ENCODE data around the gene PLEKHO2. TPM values are rescaled to one million over a fixed set of nuclear protein-coding genes. Genes with fewer than 3 reads are reported as not detected.

PLEKHO2 gene
- total RNA-seq, 1 experiment from 2014 or later = 4.5 TPM

DNA sequence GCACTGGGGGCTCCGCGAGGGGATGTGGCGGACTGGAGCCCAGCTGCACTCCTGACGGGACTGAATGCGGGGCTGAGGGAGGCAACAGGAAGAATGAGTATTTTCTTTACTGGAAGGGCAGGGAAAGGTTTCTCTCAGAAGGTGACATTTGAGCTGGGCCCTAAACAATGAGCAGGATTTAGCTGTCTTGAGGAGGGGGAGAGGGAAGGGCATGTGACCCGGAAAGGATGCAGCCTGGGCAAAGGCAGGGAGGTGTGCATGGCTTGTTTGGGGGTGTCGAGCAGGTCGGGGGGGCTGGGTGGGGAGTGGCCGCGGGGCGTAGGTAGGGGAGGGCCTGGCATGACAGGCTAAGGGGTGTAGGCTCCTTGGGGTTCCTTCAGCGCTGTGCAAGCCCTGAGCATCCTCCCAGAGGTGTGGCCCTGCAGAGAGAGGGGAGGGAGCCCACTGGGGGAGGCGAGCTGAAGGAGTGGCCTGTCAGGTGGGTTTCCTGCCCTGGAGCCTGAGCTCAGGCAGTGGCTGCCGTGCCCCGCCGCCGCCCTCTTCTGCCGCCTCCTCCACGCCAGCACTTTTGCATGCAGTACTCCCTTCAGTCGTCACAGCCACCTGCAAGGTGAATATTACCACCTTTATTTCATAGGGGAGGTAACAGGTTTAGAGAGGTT is 52.8 kb downstream of the PLEKHO2 start:
- H3K36me3 ChIP-seq (ENCODE audit: control insufficient read depth, insufficient read depth, low read length) = no peaks in the 10 kb centered on the region
- Mint-ChIP-seq H3K4me1 (ENCODE audit: low read depth, unreplicated experiment) (peaks cover 7% of the 10 kb centered on the region), H3K27me3 (ENCODE audit: insufficient read depth, unreplicated experiment) (no peaks in the 10 kb centered on the region), H3K27ac (ENCODE audit: unreplicated experiment) (peak overlapping the region; percentile 90), H3K9me3 (ENCODE audit: unreplicated experiment) (no peaks in the 10 kb centered on the region), H3K4me3 (ENCODE audit: unreplicated experiment) (peak overlapping the region; percentile 96), H3K36me3 (ENCODE audit: insufficient read depth, unreplicated experiment) (peaks cover 6% of the 10 kb centered on the region)
- H3K4me1 ChIP-seq = peaks cover 18% of the 10 kb centered on the region
- H3K9me3 ChIP-seq = no peaks in the 10 kb centered on the region
- BruUV-seq (replicated peaks) = TSS peak; percentile 61
- no peaks in the 10 kb centered on the region; the same call in 1 of the 2 replicates for H3K27me3 ChIP-seq (replicated peaks; ENCODE audit: control insufficient read depth, insufficient read depth, low read length)
- DNase-seq = peak in 1 of 2 experiments; percentile 41
- POLR2A ChIA-PET = interaction anchor here (0.5 to 1.6 kb wide), 8 partner anchors 9 to 390 kb away, joined by 3 to 10 read pairs (median 7); partner anchors contain the start of genes CLPX, PIF1 and SPG21
- TF ChIP-seq, protein P1, sequence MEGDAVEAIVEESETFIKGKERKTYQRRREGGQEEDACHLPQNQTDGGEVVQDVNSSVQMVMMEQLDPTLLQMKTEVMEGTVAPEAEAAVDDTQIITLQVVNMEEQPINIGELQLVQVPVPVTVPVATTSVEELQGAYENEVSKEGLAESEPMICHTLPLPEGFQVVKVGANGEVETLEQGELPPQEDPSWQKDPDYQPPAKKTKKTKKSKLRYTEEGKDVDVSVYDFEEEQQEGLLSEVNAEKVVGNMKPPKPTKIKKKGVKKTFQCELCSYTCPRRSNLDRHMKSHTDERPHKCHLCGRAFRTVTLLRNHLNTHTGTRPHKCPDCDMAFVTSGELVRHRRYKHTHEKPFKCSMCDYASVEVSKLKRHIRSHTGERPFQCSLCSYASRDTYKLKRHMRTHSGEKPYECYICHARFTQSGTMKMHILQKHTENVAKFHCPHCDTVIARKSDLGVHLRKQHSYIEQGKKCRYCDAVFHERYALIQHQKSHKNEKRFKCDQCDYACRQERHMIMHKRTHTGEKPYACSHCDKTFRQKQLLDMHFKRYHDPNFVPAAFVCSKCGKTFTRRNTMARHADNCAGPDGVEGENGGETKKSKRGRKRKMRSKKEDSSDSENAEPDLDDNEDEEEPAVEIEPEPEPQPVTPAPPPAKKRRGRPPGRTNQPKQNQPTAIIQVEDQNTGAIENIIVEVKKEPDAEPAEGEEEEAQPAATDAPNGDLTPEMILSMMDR (IDR thresholded peaks at IDR 0.05; ENCODE audit: insufficient read depth in 1 of 2, low read depth in 1 of 2, low read length in 1 of 2, severe bottlenecking in 1 of 2, unreplicated experiment in 1 of 2) = no peak
- CTCF ChIA-PET = interaction anchor here (0.6 to 1.3 kb wide), 4 partner anchors 35 to 94 kb away, joined by 3 to 6 read pairs (median 4); partner anchors contain the start of gene PLEKHO2
- intact Hi-C loops (cut with micrococcal nuclease; ENCODE audit: unreplicated experiment) = loop anchor here (5.0 kb wide), 1 partner anchor 52 kb away; the partner anchor contains the start of gene PLEKHO2
- H3K4me3 ChIP-seq (ENCODE audit: low read depth, low read length) = peak overlapping the region; percentile 60

DNA sequence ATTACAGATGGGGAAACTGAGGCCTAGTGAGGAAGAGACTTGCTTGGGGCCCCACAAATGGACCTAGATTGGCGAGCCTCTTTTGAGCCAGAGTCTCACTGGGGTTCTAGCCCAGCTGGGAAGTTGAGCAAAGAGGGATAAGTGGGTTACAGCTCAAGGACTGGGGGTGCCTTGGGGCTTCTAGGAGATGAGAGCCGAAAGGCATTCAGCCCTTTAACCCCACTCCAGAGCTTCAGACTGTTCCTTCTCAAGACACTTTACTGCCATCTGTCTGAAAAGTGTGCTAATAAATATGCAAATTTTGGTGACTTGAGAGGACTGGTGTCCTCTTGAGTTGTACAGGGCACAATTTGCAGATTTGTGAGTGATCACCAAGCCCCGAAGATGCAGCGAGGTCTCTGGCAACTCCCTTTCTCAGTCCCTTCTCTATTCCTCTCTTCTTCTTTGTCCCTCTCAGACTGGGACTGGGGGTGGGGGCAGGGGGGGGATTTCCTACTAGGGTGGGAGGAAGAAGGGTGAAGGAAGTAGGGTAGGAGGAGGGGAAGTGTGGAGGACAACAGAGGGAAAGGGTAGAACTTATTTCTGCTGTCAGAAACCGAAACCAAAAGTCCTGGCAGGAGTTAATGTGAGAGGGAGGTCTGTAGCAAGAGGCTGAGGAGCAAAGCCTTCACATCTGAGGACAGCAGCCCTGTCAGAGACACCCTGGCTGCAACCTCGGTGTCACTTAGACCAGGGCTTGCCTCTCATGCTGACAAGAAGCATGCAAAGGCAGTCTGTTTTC is 53.8 kb downstream of the PLEKHO2 start:
- H3K27ac Mint-ChIP-seq (ENCODE audit: unreplicated experiment) = no peak overlapping the region
- BruUV-seq (replicated peaks) = no TSS peak

More for the DNA sequence above, 53.8 kb downstream of the PLEKHO2 start:
- H3K4me1 ChIP-seq = peaks cover 18% of the 10 kb centered on the region
- H3K9me3 ChIP-seq = no peaks in the 10 kb centered on the region
- no peaks in the 10 kb centered on the region for H3K36me3 ChIP-seq (ENCODE audit: control insufficient read depth, insufficient read depth, low read length)
- TF ChIP-seq, protein P1 (IDR thresholded peaks at IDR 0.05; ENCODE audit: insufficient read depth in 1 of 2, low read depth in 1 of 2, low read length in 1 of 2, severe bottlenecking in 1 of 2, unreplicated experiment in 1 of 2) = no peak
- DNase-seq = no peak
- H3K9me3 Mint-ChIP-seq (ENCODE audit: unreplicated experiment) = no peaks in the 10 kb centered on the region
- H3K4me3 Mint-ChIP-seq (ENCODE audit: unreplicated experiment) = peak overlapping the region; percentile 96
- no peaks in the 10 kb centered on the region for H3K27me3 Mint-ChIP-seq (ENCODE audit: insufficient read depth, unreplicated experiment)
- ChIA-PET POLR2A (interaction anchor here (0.6 kb wide), 1 partner anchor 8 kb away, joined by 7 read pairs; no protein-coding TSS in a partner anchor), CTCF (interaction anchor here (1.3 kb wide), 1 partner anchor 36 kb away, joined by 3 read pairs; no protein-coding TSS in a partner anchor)
- intact Hi-C loops (cut with micrococcal nuclease; ENCODE audit: unreplicated experiment) = no loop called here
- H3K36me3 Mint-ChIP-seq (ENCODE audit: insufficient read depth, unreplicated experiment) = peaks cover 6% of the 10 kb centered on the region
- H3K4me3 ChIP-seq (ENCODE audit: low read depth, low read length) = peak overlapping the region; percentile 60; the same call in 1 of the 2 replicates
- H3K27me3 ChIP-seq (replicated peaks; ENCODE audit: control insufficient read depth, insufficient read depth, low read length) = no peaks in the 10 kb centered on the region; the same call in 1 of the 2 replicates
- peaks cover 7% of the 10 kb centered on the region for H3K4me1 Mint-ChIP-seq (ENCODE audit: low read depth, unreplicated experiment)
